Adrenal gland (tissue), 5 donors: ENCODE results near the gene KCNAB1.

ENCODE experiments used
- CTCF ChIP-seq, 6 experiments: fragments of 450-650 bp in 4 of 6; fragments of 200-600 bp in 2 of 6; sonication (generic) in 1 of 6; IDR thresholded peaks; 1 replicate in 5 of 6; 2 replicates in 1 of 6; pipeline versions ENCODE4 v1.5.1 to v1.8.0; 2016 to 2021; ENCODE audit warnings: antibody characterized with exemption in 6 of 6, mild to moderate bottlenecking in 2 of 6, moderate library complexity in 1 of 6
- POLR2A ChIP-seq, 2 donors: fragments of 450-650 bp; IDR thresholded peaks; one replicate each; pipeline ENCODE4 v1.6.1; 2017; ENCODE audit warnings: antibody characterized with exemption in 2 of 2, mild to moderate bottlenecking in 2 of 2, moderate library complexity in 1 of 2
- donor health status: DM: no; HTN: no; CAD: no.

- no peak for TF ChIP-seq CTCF (IDR thresholded peaks at IDR 0.05)
- no peak for TF ChIP-seq POLR2A (IDR thresholded peaks at IDR 0.05)
Measured at GRCh38 chr3:156463123-156463522, 342.7 kb downstream of the KCNAB1 start.
